HepG2 (cell line): ENCODE measurements around the gene VKORC1L1. TPM values are rescaled to one million over a fixed set of nuclear protein-coding genes. Genes with fewer than 3 reads are reported as not detected.

Experiments used
- ATF7 ChIP-seq, 2 experiments: fragments of 450-650 bp in 1 of 2; sonication (generic) in 1 of 2; formaldehyde crosslinking in 1 of 2; IDR thresholded peaks; 2 replicates each; pipeline versions ENCODE4 v1.4.0 to v1.6.1; 2016 to 2020; ENCODE audit warnings: antibody characterized with exemption in 1 of 2, mild to moderate bottlenecking in 1 of 2, missing genetic modification reagents in 1 of 2
- DR1 ChIP-seq: sonication (generic); formaldehyde crosslinking; IDR thresholded peaks from 2 replicates; pipeline ENCODE4 v1.8.0; 2021; ENCODE audit warnings: mild to moderate bottlenecking, missing genetic modification reagents, inconsistent platforms
- HMGXB3 ChIP-seq: sonication (generic); formaldehyde crosslinking; IDR thresholded peaks from 2 replicates; pipeline ENCODE4 v1.4.0; 2020; ENCODE audit warnings: missing genetic modification reagents, borderline replicate concordance
- PAXIP1 ChIP-seq: sonication (generic); formaldehyde crosslinking; conservative IDR thresholded peaks from 2 replicates; pipeline ENCODE4 v1.4.0; 2020; ENCODE audit warnings: mild to moderate bottlenecking, missing genetic modification reagents, moderate library complexity
- PHF20 ChIP-seq: sonication (generic); formaldehyde crosslinking; IDR thresholded peaks from 2 replicates; pipeline ENCODE4 v1.5.0; 2020; ENCODE audit warnings: mild to moderate bottlenecking, missing genetic modification reagents
- RERE ChIP-seq: IDR thresholded peaks from 2 replicates; pipeline ENCODE4 v1.6.1; 2016; ENCODE audit warnings: low read depth, missing genetic modification reagents, missing compliant biosample characterization
- RNF219 ChIP-seq: sonication (generic); formaldehyde crosslinking; IDR thresholded peaks from 2 replicates; pipeline ENCODE4 v1.5.0; 2020; ENCODE audit warnings: mild to moderate bottlenecking, missing genetic modification reagents
- SP140L ChIP-seq: sonication (generic); formaldehyde crosslinking; IDR thresholded peaks from 2 replicates; pipeline ENCODE4 v1.4.0; 2020; ENCODE audit warnings: missing genetic modification reagents, borderline replicate concordance
- TBX3 ChIP-seq: fragments of 450-650 bp; IDR thresholded peaks from 2 replicates; pipeline ENCODE4 v1.6.1; 2017; ENCODE audit warnings: antibody characterized with exemption, mild to moderate bottlenecking, inconsistent platforms, borderline replicate concordance
- ZNF607 ChIP-seq: sonication (generic); formaldehyde crosslinking; IDR thresholded peaks from 2 replicates; pipeline ENCODE4 v1.5.1; 2020; ENCODE audit warnings: missing genetic modification reagents, mild to moderate bottlenecking, borderline replicate concordance
- polyA plus RNA-seq, 8 experiments: library from polyadenylated mRNA; depleted of rRNA in 3 of 8; stranded (reverse) in 7 of 8; unstranded in 1 of 8; fragments of >200 nt; fragmentation: Illumina TruSeq in 4 of 8; extraction: Trizol in 4 of 8; gene quantifications; 2 replicates each; pipeline versions ENCODE4 v1.2.1 to v1.2.3, GENCODE V29; 2011 to 2016; ENCODE audit warnings: low read depth in 4 of 8, missing spikeins in 1 of 8, mixed read lengths in 1 of 8; ENCODE audit not compliant: insufficient read depth in 1 of 8
- total RNA-seq, 5 experiments: library from RNA; depleted of rRNA; stranded (reverse); fragments of >200 nt; fragmentation: Illumina TruSeq; extraction: Trizol; gene quantifications; 2 replicates each; pipeline ENCODE4 v1.2.3, GENCODE V29; 2016; ENCODE audit warnings: low read depth in 1 of 5

VKORC1L1 gene
- total and polyA plus RNA-seq, 2 of the 13 experiments (the other 11 are each of a cell fraction or from before 2014, with no cell fraction given) = 13.9 to 16.5 TPM

GRCh38 chr7:65981965-65982792, 109.3 kb downstream of the VKORC1L1 start, which contains the start of gene GUSB (continued):
- peak; percentile 95 for TF ChIP-seq ZNF607 (CRISPR knock-in tag)
- TF ChIP-seq ATF7 (IDR thresholded peaks at IDR 0.05) = no peak
- TF ChIP-seq ATF7 (CRISPR knock-in tag; IDR thresholded peaks at IDR 0.05) = 0 out of 2 replicates have a peak, but pooled peaks have one; percentile 66
- TF ChIP-seq RERE (CRISPR knock-in tag) = peak; percentile 28; the same call in 1 of the 2 replicates
- TF ChIP-seq TBX3 = peak; percentile 36; the same call in 1 of the 2 replicates
- peak; percentile 87 for TF ChIP-seq PHF20 (CRISPR knock-in tag)
- 0 out of 2 replicates have a peak, but pooled peaks have one; percentile 48 for TF ChIP-seq RNF219 (CRISPR knock-in tag)
- TF ChIP-seq PAXIP1 (CRISPR knock-in tag) = peak; percentile 67
- TF ChIP-seq HMGXB3 (CRISPR knock-in tag) = peak; percentile 83; the same call in 1 of the 2 replicates
- TF ChIP-seq SP140L (CRISPR knock-in tag) = peak; percentile 80; the same call in 1 of the 2 replicates
- peak; percentile 96 for TF ChIP-seq DR1 (CRISPR knock-in tag)
